ENCODE results near the gene NR2F1-AS1.
"Not testable (repeated sequence)": the region's sequence is repeated elsewhere in the genome, so short reads cannot be mapped to it uniquely, and the experiment has no call there.

The NR2F1-AS1 gene

DNA sequence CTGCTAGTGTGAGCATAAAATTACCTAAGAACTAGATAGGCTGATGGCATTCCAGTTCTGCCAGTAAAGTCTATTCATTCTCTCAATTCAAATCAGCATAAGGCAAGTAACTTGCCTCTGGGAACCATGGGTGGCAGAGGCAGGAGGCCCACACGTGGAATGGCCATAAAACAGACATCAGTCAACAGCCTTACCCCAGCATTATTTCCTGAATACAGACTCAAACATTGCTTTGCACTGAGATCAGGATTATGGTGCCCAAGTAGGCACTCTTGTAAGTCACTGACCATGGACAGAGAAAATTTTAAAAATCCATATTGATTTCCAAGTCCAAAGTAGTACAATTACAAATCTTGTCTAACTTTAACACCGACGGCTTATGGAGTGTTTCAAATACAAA lies 157.7 kb downstream of the NR2F1-AS1 start:
- no peak for DNase-seq

GRCh38 chr5:93422652-93423280 lies 158.3 kb downstream of the NR2F1-AS1 start:
- no peak for DNase-seq

GRCh38 chr5:93421987-93422401 lies 159.0 kb downstream of the NR2F1-AS1 start:
- no peak for DNase-seq

DNA sequence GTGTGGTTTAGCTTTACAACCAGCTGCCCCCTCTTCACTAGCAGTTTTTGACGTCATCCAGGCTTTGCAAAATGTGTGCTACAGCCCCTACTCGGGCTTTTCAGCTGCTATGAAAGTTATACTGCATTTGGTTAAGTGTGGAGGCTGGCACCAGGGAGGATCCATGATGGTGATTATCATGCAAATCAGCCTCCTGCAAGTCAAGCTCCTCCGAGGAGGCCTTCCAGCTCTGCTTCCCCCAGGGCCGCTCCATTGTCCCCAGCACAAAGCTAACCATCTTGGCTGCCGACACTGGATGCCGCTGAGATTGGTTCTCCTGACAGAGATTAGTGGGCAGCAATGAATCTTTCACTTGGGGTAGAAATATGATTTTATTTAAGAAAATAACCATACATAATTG lies 159.6 kb downstream of the NR2F1-AS1 start:
- no peak for DNase-seq

- DNase-seq: no peak
These were observed 163.5 kb downstream of the NR2F1-AS1 start for GRCh38 chr5:93417490-93417889.

GRCh38 chr5:93415819-93416218 lies 165.2 kb downstream of the NR2F1-AS1 start:
- DNase-seq: peak; percentile 28

DNA sequence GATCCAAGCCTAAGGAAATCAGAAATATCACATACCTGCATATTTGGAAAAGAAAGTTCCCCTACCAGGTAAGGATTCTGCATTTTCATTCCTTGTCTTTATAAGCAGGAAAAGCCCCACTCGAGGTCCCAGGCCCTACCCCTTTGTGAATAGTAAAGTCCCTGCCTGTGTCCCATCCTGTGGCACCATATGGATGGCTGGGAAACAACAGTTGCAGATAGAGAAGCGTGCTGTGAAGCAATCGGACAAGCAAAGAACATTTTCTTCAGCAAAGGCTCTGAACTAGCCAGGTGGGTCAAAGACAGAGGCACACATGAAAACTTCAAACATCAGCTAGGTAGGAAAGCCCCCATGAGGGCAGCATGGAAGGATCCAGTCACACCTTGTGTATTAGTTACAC lies 169.3 kb downstream of the NR2F1-AS1 start:
- no peak for DNase-seq

- DNase-seq: no peak
These were observed 171.3 kb downstream of the NR2F1-AS1 start for GRCh38 chr5:93409691-93410090.

DNA sequence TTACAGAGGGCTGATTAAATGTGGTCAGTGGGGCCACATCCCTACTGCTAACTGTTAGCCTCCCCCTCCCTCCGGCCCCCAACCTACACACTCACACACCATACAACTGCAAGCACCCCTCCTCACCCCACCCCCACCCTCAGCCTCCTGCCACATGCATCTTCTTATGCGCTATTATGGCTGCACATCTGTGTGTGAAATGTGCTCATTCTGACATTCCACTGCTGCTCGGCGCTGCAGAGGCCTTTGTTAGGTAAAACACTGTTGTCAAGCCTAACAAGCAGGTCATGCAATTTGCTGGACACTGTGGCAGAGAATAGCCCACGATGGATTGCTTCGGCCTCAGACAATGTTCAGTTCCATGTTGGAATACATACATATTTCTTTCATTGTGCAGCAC lies 173.6 kb downstream of the NR2F1-AS1 start:
- DNase-seq: no peak

DNA sequence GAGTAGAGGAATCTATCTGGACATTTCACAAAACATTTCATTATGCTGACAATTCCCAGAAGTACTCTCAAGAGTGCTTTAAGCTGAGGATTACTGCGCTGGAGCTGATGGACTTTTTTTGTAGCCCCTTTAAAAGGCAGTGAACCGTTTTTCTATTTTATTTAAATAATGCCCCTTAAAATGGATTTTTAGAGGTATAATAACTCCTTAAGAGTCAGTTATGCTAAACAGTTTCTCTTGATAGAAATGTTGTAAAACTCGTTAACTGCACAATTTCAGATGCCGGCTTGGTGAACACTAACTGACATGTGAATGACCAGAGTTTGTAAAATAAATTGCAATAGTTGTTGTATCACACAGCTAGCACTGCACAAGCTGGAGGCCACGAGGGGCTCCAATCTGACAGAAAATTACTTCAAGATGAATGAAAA lies 174.0 kb downstream of the NR2F1-AS1 start:
- no peak for DNase-seq

DNA sequence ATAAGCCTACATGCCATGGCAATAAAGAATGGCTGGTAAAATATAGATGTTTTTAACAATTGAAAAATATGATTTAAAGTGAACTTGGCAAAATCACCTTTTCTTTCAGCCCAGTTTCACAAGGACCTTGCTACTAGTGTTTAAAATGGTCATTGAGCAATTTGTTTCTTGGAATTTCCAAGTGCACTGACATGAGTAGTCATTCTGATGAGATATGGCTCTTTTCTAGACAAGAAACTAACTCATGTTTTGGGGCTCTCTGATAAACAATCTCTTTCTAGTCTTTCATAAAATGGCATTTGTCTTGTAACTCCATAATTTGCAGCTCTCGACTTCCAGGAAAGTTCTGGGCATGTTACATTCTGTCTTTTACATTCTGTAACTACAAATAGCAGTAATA lies 176.8 kb downstream of the NR2F1-AS1 start:
- DNase-seq: no peak

DNA sequence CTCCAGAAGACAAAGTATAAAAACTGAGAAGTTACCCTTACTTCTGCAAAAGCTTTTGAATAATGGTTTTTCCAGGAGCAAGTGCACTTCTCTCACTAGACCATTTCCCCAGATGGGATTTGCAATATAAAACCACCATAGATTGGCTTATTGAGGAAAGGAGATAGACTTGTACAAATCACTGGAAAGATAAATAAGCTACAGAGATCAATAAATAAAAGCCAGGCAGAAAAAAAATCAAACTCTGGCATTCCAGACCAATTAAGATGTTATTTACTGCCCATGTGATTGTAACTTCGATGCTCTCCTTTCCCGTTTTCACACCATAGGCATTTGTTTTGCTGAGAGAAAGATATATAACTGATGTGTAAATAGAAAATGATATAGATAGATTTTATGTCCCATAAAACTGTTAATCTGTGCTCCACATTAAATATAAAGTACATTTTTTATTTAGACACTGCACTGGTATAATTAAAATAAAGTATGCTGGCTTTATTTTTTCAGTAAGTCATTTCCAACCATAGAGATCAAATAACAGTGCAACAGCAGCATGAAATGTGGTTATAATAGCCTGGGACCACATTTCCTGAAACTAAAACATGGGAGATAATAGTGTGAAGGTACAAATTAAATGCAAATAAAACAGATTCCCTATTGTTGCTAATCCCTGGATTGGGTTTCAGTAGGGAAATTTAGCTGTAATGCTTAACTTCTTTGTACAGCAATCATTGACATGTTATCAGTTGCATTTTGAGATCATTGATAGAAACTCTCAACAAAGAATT lies 177.7 kb downstream of the NR2F1-AS1 start:
- DNase-seq: no peak

DNA sequence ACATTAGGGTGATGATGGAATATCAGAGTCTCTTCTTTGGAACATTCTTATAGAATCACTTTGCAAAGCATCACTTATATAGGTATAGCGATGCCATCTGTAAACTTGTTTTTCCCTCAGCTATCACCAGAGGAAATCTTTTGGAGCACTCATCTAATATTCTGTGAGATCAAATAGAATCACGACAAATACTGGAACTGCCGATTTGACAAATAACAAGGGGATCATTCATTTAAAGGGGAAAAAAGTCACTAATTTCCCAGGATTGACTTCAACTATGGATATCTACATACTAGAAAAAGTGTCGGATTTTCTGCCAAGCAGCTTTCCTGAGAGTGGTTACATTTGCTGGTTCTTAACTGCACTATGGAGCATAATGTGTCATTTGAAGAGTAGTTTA lies 178.6 kb downstream of the NR2F1-AS1 start:
- DNase-seq: no peak

GRCh38 chr5:93401634-93402213 lies 179.3 kb downstream of the NR2F1-AS1 start:
- no peak for DNase-seq

- no peak for DNase-seq
These were observed 181.3 kb downstream of the NR2F1-AS1 start for GRCh38 chr5:93399675-93400074.

GRCh38 chr5:93395971-93396379 lies 185.0 kb downstream of the NR2F1-AS1 start:
- no peak for DNase-seq

- no peak for DNase-seq
These were observed 186.0 kb downstream of the NR2F1-AS1 start for GRCh38 chr5:93395010-93395409.

GRCh38 chr5:93394301-93394700 lies 186.7 kb downstream of the NR2F1-AS1 start:
- no peak for DNase-seq

GRCh38 chr5:93391169-93391568 lies 189.8 kb downstream of the NR2F1-AS1 start:
- DNase-seq: not testable (repeated sequence)

DNA sequence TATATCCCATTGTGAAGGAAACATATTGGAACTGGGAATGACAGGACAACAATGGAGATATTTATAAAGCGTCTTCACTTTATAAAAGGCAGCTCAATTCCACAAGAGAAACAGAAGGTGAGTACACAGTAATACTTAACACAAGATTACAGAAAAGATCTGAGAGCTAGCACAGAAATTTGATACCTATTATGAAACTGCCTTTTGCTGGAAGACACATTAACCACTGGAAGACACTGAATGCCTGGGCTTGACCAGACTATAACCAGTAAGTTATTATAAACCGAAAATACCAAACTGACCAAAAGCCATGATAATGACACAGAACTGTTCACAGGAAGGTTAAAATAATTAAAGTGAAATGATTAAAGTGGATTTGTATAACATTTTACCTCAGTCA lies 195.4 kb downstream of the NR2F1-AS1 start:
- DNase-seq: no peak

DNA sequence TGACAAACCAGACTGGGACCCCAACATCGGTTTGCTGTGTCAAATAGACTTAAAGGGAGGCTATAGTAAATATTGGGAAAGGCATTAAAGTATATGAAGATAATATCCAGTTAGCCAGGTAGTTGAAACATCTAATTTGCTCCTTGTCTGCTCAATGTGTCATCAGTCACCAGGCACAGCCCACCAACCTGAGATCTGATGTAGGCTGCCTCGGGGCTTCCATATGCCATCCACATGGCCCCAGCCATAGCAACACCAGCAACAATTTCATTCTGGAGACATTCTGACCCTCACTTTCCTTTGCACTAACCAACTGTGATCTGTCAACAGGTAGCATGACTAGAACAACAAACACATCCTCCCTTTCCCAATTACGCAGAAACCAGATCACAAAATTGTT lies 196.0 kb downstream of the NR2F1-AS1 start:
- DNase-seq: no peak

DNA sequence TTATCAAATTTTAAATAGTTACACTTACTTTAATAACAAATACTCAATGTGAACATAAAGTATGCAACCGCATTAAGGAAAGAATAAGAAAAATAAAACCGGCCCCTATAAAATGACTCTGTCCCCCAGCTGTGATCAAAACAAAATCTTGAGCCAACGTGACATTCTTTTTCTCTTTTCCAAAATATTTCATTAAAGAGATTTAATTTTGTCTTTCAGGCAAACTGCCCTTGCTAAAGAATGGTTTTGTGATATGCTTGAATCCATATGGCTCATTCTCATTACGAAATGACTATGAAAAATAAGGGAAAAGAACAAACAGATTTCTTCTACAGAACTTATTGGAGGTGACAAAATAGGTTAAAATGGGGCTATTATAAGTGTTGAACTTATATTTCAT lies 197.0 kb downstream of the NR2F1-AS1 start:
- no peak for DNase-seq

DNA sequence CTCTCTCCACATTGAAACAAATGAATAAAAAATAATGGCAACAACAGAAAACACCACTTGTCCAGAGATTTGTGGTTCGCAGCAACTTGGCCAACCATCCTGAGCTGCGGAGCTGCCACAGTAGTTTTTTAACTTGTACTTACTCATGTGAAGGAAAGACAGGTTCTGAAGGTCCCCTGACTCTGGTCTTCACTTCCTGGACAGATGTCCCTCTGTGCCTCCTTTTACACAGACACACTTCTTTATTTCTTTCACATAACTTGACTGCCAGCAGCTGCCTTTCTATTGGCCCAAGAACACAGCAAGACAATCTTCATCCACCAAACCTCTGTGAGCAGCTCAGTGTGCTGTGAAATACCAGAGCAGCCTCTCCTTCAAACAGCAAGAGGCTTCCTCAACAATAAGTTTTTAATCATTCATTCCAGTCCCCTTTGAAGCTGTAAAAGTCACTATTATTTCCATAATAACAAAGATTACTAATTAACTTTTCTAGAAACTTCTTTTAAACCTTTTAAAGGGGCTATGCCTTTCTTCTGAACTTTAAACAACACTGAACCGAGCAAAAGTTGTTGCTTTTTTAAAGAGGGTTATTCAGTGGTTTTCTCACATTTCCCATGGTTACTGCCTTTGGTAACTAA lies 198.7 kb downstream of the NR2F1-AS1 start:
- no peak for DNase-seq

- no peak for DNase-seq
These were observed 200.0 kb downstream of the NR2F1-AS1 start for GRCh38 chr5:93381057-93381456.

All from NCI-H774 (cell line).